GM19023 (cell line): ENCODE measurements around the gene KIF15.
A peak's percentile ranks its signal among the peaks of the same experiment; 100 is the strongest.

Experiments
- ATAC-seq: cut with Tn5 transposase; IDR thresholded peaks from one replicate; pipeline ENCODE4 v1.9.1; 2021; ENCODE audit warnings: mild to moderate bottlenecking, moderate library complexity; ENCODE audit not compliant: unreplicated experiment

Gene KIF15, protein sequence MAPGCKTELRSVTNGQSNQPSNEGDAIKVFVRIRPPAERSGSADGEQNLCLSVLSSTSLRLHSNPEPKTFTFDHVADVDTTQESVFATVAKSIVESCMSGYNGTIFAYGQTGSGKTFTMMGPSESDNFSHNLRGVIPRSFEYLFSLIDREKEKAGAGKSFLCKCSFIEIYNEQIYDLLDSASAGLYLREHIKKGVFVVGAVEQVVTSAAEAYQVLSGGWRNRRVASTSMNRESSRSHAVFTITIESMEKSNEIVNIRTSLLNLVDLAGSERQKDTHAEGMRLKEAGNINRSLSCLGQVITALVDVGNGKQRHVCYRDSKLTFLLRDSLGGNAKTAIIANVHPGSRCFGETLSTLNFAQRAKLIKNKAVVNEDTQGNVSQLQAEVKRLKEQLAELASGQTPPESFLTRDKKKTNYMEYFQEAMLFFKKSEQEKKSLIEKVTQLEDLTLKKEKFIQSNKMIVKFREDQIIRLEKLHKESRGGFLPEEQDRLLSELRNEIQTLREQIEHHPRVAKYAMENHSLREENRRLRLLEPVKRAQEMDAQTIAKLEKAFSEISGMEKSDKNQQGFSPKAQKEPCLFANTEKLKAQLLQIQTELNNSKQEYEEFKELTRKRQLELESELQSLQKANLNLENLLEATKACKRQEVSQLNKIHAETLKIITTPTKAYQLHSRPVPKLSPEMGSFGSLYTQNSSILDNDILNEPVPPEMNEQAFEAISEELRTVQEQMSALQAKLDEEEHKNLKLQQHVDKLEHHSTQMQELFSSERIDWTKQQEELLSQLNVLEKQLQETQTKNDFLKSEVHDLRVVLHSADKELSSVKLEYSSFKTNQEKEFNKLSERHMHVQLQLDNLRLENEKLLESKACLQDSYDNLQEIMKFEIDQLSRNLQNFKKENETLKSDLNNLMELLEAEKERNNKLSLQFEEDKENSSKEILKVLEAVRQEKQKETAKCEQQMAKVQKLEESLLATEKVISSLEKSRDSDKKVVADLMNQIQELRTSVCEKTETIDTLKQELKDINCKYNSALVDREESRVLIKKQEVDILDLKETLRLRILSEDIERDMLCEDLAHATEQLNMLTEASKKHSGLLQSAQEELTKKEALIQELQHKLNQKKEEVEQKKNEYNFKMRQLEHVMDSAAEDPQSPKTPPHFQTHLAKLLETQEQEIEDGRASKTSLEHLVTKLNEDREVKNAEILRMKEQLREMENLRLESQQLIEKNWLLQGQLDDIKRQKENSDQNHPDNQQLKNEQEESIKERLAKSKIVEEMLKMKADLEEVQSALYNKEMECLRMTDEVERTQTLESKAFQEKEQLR (N-terminal part only)

GRCh38 chr3:44761424-44762169, at the start of gene KIF15, which contains the start of gene KIAA1143:
TSS of gene KIF15 (plus strand) at chr3:44761794. CDS start at chr3:44761866, 72 bp downstream.
TSS of gene KIAA1143 (minus strand) at chr3:44761619. CDS start at chr3:44761602, 17 bp downstream.
- peak; percentile 83 for ATAC-seq

- ATAC-seq = no peak
Observed at GRCh38 chr3:44712455-44713075, 49.0 kb upstream of the KIF15 start, which contains the start of gene ZNF502. TSS of gene ZNF502 (plus strand) at chr3:44712660. CDS start at chr3:44720262, 7,602 bp downstream.

DNA sequence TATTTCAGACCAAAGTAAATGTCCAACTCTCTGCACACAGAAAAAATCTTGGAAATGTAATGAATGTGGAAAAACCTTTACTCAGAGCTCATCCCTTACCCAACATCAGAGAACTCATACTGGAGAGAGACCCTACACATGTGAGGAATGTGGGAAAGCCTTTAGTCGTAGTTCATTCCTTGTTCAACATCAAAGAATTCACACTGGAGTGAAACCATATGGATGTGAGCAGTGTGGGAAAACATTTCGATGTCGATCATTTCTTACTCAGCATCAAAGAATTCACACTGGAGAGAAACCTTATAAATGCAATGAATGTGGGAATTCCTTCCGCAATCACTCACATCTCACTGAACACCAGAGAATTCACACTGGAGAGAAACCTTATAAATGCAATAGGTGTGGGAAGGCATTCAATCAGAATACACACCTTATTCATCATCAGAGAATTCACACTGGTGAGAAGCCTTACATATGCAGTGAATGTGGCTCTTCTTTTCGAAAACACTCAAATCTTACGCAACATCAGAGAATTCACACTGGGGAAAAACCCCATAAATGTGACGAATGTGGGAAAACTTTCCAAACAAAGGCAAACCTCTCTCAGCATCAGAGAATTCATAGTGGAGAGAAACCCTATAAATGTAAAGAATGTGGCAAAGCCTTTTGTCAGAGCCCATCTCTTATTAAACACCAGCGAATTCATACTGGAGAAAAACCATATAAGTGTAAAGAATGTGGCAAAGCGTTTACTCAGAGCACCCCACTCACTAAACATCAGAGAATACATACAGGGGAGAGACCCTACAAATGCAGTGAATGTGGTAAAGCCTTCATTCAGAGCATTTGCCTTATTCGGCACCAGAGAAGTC, 40.1 kb upstream of the KIF15 start:
- no peak for ATAC-seq

GRCh38 chr3:44722103-44722401, 39.5 kb upstream of the KIF15 start:
- ATAC-seq = no peak

DNA sequence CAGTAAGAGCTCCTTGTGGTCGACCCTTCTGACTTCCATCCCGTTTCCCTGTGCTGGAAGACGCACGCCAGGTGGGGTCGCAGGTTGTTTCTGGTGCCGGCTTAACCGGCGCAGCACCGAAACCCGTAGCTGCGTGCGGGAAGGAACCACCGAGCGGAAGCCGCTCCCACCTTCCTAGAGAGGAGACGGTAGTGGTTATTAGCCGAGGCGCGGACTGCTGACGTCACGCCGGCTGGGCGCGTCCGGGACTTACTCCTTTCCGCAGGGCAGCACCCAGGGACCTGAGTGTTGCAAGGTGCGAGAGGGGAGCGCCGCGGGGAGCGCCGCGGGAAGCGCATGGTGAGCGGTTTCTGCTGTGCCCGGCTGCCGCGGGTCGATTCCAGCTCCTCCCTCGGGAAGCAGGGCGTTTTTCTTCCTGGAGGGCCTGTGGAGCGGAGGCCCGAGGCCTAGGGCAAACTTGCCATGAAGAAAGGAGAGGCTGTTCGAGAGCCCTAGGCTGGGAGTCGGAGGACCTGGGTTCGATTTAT, 32.1 kb upstream of the KIF15 start, which contains the start of gene ZNF501:
Gene ZNF501 (plus strand): TSS at position 252 of the 527 bp plus-strand sequence. CDS start 4,787 bp downstream, outside the sequence.
- peak; percentile 85 for ATAC-seq

DNA sequence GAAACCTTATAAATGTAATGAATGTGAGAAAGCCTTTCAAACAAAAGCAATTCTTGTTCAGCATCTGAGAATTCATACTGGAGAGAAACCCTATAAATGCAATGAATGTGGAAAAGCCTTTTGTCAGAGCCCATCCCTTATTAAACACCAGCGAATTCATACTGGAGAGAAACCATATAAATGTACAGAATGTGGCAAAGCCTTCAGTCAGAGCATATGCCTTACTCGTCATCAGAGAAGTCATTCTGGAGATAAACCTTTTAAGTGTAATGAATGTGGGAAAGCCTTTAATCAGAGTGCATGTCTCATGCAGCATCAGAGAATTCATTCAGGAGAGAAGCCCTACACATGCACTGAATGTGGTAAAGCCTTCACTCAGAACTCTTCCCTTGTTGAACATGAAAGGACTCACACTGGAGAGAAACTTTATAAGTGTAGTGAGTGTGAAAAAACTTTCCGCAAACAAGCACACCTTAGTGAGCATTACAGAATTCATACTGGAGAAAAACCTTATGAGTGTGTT, 26.9 kb upstream of the KIF15 start:
- no peak for ATAC-seq

DNA sequence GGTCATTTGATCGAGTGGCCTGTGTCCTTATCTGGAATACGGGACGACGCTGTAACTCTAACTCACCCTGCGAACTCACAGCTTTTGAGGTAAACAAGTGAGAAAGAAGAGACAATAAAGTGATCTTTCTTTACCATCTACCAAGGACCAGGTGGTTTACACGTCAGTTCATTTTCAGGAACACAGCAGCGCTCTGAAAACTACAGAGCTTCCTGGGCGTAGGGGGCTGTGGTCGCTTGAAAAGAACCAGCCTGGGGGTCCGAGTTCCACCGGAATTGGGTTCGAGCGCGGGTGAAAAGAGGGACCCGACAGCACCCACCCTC, 532 bp upstream of the KIF15 start:
- ATAC-seq = no peak

DNA sequence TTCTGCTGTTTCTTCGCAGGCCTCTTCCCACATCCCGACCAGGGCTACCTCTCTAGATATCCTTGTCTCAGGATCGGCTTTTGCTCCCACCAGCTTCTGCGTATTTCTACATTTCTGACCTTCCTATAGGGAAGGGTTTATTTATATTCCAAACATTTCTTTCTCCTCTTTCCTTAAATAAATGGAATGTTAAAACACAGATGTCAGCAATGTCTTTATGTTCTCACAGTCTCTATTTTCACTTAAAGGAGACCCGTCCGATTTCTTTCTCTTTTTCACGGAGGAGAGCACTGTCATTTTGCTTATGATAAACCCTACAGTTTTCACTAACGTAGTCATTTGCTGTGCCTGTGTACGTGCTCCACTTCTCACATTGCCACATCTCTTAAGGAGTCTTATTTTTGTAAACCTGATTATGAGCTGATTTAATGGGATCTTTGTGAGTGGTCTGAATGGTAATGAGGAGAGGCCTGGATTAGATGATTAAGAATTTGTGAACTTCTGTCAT, 630 bp downstream of the KIF15 start:
- ATAC-seq = peak; percentile 32

- no peak for ATAC-seq
Observed at GRCh38 chr3:44762690-44763089, 1.1 kb downstream of the KIF15 start.

DNA sequence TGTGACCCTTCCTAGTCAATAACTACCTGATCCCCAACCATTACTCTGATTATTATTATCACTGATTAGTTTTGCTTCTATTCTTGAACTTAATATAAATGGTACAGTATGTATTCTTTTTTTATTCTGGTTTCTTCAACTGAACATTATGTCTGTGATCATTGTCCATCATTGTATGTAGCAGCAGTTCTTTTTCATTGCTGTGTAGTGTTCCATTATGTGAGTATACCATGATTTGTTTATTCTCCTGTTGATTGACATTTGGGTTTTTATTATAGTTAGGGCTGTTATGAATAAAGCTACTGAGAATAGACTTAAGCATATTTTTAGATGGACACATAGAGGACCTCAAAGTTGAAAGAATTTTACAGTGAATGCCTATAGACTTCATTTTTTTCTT, 2.7 kb downstream of the KIF15 start:
- ATAC-seq = no peak

DNA sequence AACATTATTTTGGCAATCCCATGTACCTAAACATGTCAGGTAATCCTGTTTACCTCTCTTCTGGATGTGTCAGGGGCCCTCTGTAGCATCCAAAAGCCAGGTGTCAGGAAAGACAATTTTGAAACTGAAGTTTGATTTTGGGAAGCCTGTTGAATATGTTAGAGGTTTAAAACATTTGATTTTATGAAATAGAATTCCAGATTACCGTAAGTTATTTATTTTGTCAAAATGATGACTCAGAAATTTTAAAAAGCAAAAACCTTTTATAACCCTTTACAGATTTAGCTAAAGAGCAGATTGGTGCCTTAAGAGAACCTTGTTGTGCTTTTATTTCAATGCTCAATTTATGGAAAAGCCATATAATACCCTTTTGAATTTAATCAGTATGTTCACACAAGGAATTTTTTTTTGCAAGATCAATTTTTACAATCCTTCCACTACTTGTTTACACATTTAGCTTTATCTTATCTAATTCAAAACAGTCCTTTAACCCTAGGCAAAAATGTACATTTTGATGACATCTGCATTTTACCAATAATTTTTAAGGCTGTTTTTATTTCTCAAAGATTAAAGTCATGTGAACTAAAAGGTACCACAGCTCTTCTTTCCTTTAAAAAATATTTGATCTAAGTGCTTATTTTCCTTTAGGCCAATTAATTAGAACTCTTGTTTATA, 10.0 kb downstream of the KIF15 start:
- no peak for ATAC-seq

GRCh38 chr3:44772099-44772442, 10.5 kb downstream of the KIF15 start:
- ATAC-seq = no peak

DNA sequence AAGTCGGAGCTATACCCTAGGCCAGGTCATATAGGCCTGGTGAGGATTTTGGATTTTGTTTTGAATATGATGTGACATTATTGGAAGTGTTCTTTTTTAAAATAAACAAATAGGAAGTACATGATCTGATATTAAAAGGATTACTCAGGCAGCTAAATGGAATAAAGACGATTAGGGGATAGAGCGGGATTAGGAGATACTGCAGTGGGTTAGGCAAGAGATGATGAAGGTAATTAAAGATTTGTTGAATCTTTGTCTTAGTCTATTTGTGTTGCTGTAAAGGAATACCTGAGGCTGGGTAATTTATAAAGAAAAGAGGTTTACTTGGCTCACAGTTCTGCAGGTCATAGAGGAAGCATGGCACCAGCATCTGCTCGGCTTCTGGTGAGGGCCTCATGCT, 21.3 kb downstream of the KIF15 start:
- ATAC-seq = no peak

DNA sequence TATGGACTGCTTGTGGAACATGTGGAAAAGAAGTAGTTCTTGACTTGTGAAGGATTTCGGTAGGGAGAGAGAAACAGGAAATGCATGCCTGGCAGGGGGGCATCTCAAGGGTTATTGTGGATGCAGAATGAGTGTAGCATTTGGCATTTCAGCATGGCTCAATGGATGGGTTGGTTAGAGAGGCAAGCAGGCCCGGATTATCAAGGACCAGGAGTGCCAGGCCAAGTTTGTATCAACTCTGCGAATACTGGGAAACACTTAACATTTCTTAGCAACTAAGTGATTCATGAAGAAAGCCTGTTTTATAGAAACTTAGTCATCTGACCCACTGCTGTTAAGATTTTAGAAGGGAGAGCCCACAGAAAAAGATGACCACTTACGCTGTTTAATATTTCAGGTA, 33.6 kb downstream of the KIF15 start:
- no peak for ATAC-seq

- no peak for ATAC-seq
Observed at GRCh38 chr3:44802011-44802410, 40.4 kb downstream of the KIF15 start.

GRCh38 chr3:44803298-44803697, 41.7 kb downstream of the KIF15 start:
- ATAC-seq = no peak

DNA sequence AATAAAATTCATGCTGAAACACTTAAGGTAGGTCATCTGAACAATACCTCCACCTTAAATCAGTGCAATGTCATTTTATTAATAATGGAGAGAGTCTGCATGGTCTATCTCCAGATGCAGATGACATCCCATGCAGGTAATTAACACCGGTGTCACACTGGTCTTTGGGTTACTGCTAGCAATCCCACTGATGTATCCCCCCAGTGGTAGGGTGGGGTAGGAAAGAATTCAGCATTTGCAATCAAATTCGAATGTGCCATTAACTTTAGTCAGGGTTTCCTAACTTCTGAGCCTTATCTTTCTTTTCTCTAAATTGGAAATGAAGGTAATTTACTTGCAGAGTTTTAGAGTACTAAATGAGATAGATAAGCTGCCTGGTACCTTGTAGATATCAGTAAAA, 44.4 kb downstream of the KIF15 start:
- ATAC-seq = no peak

DNA sequence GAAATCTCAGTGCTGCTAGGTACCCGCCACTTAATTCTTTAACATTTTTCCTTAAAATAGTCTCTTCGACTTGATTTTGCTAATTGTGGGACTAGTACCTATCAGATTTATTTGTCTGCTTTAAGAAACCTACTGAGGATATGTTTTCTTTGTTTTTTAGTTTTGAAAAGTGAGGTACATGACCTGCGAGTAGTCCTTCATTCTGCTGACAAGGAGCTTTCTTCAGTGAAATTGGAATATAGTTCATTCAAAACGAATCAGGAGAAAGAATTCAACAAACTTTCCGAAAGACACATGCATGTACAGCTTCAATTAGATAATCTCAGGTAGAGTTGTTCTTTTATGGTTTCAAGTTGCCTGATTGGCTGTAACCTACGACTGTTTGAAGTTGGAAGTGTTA, 53.2 kb downstream of the KIF15 start:
- no peak for ATAC-seq
